22Rv1 (cell line): ENCODE data around the gene NMT1.

Source experiments
- H3K27ac ChIP-seq: fragments of 450-650 bp; 2 replicates; pipeline ENCODE4 v1.5.1; 2017
- ZFX ChIP-seq: fragments of 450-650 bp; IDR thresholded peaks from 2 replicates; pipeline ENCODE4 v1.6.1; 2017; ENCODE audit warnings: antibody characterized with exemption, borderline replicate concordance
- TF ChIP-seq, protein P1 (sequence below): fragments of 450-650 bp; IDR thresholded peaks from 2 replicates; pipeline ENCODE4 v1.5.1; 2017; ENCODE audit warnings: mild to moderate bottlenecking

The NMT1 gene

DNA sequence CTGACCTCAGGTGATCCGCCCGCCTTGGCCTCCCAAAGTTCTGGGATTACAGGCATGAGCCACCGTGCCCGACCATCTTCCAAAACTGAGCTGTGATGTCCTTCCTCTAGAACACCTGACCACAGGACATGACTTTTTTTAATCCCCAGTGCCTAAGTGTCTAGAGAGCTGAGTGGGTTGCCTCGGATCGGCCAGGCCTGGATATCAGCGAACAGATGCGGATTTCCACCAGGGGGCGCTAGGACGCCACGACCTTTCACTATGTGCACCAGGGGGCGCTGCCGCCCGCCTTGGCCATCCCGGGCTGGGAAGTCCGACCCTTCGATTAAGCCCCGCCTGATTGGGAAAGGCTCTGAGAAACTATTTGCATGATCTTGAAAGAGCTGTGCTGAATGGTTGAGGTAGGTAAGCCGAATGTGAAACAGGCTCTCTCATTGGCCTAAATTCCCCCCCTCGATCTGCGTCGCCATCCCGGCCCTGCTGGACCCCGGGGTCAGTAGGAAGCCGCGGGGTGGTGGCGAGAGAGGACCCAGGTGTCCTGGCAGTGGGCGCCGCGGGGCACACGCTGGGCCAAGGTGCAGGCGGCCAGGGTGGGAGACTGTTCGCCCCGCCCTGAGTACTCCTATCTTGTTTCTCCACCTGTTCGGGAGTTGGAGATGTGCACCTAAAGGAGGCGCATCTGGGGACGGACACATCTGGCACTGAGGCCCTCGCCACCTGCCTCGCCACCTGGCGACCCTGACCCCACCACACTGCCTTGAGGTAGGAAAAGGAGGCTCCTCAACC, 74.3 kb downstream of the NMT1 start, which contains the start of gene ACBD4:
Gene ACBD4, plus strand, starts transcription at position 496 of the 786 bp plus-strand sequence. CDS start 458 bp downstream, outside the sequence.
- no peak for TF ChIP-seq ZFX
- TF ChIP-seq, protein P1, sequence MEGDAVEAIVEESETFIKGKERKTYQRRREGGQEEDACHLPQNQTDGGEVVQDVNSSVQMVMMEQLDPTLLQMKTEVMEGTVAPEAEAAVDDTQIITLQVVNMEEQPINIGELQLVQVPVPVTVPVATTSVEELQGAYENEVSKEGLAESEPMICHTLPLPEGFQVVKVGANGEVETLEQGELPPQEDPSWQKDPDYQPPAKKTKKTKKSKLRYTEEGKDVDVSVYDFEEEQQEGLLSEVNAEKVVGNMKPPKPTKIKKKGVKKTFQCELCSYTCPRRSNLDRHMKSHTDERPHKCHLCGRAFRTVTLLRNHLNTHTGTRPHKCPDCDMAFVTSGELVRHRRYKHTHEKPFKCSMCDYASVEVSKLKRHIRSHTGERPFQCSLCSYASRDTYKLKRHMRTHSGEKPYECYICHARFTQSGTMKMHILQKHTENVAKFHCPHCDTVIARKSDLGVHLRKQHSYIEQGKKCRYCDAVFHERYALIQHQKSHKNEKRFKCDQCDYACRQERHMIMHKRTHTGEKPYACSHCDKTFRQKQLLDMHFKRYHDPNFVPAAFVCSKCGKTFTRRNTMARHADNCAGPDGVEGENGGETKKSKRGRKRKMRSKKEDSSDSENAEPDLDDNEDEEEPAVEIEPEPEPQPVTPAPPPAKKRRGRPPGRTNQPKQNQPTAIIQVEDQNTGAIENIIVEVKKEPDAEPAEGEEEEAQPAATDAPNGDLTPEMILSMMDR: peak; percentile 100
- H3K27ac ChIP-seq: peak within 1 kb of the TSS; percentile 25; the same call in 1 of the 2 replicates

DNA sequence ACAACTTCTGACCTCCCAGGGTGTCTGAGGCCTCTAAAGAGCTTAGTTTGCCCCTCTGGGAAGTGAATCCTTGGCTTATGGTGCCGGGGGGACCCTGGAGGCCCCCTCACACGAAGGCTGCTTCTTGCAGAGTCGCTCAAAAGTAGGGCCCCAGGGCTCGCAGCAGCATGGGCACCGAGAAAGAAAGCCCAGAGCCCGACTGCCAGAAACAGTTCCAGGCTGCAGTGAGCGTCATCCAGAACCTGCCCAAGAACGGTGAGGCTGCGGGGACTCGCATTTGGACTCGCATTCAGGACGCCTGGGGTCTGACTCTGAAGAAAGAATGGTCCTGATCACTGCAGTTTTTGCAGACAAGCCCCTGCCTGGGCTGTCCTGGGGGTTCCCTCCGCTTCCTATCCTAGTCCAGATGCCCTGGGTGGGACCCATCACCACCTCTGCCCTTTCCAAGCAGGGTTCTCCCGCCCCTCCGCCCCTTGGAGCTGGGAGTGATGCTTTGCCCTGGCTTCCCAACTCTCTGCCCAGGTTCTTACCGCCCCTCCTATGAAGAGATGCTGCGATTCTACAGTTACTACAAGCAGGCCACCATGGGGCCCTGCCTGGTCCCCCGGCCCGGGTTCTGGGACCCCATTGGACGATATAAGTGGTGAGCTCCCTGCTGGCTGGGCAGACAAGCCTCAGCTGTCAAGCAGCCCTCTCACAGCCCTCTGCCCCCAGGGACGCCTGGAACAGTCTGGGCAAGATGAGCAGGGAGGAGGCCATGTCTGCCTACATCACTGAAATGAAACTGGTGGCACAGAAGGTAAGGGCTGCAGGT, 75.1 kb downstream of the NMT1 start:
- TF ChIP-seq ZFX: no peak
- TF ChIP-seq, protein P1: no peak
- H3K27ac ChIP-seq: peak overlapping the region; percentile 25; the same call in 1 of the 2 replicates

DNA sequence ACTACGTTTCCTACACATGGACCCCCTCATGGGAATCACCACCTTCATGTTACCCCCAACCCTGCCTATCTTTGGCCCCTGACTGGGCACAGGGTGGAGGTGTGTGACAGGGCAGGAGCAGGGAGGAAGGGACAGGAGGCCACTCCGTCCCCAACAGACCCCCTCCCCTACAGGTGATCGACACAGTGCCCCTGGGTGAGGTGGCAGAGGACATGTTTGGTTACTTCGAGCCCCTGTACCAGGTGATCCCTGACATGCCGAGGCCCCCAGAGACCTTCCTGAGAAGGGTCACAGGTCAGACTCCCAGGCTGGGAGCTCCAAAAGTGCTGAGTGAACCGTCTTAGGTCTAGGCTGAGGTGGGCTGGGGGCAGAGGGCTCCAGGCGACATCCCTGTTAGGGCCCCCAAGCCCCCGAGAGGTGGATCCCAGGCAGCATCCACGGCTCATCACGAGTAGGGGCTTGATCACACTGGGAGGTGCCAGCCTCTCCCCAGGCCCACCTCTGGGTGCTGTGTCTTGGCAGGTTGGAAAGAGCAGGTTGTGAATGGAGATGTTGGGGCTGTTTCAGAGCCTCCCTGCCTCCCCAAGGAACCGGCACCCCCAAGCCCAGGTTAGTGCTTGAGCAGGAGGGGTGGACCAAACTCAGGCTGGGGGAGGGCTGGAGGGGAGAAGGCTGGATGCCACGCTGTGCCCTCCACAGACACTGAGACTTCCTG, 75.9 kb downstream of the NMT1 start:
- TF ChIP-seq, protein P1: no peak
- no peak for TF ChIP-seq ZFX
- H3K27ac ChIP-seq: no peak overlapping the region

DNA sequence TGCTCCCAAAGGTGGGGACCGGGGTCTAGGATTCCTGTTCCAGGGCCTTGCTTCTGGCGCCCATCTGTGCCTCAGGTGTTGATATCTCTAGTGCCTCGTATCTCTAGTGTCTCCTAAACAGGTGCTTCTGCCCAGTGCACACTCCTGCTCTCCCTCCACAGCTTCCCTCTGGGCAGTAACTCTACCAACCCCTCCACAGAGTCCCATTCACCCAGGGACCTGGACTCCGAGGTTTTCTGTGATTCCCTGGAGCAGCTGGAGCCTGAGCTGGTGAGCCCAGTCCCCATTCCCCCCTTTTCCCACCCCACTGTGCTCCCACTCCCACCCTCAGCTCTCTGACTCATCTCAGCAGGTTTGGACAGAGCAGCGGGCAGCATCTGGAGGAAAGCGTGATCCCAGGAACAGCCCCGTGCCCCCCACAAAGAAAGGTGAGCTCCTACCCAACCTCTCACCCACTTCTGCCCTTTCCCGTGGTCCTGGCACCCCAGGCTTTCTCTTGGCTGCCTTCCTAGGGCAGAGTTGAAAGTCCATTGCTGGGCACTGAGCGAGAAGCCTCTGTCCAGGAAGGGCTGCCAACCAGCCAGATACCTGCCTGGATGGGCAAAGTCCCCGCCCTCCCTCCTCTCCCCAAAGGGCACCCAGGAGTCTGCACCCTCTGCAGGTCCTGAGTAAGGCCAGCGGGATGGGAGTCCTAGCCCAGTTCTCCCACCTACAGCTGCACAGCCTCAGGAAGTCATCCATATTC, 76.6 kb downstream of the NMT1 start:
- no peak overlapping the region for H3K27ac ChIP-seq

DNA sequence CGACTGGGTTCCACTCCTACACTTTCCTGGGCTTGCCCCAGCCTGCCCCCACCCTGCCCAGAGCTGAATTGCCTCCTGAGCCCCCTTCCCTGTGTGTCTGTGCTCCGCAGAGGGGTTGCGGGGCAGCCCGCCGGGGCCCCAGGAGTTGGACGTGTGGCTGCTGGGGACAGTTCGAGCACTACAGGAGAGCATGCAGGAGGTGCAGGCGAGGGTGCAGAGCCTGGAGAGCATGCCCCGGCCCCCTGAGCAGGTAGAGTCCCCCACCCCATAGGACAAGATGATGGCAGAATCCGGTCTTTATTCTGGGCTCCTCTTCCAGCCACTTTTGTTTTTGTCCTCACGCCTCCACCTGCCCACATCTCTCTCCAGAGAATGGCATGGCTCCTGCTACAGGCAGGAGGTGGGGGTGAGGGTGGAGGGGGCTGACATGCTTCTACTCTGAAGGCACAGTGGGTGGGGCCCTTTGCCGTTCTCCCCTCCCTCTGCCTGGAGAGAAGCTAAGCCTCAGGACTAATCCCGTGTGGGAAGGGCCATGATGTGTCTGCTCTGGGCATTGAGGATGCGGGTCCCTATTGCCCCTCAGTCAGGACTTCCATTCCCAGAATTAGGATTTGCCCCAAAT, 77.9 kb downstream of the NMT1 start:
- no peak overlapping the region for H3K27ac ChIP-seq

More for the DNA sequence above, 76.6 kb downstream of the NMT1 start:
- TF ChIP-seq ZFX: no peak
- TF ChIP-seq, protein P1: no peak

More for the DNA sequence above, 77.9 kb downstream of the NMT1 start:
- TF ChIP-seq, protein P1: no peak
- no peak for TF ChIP-seq ZFX
